OCI-LY7 (cell line): Measurements from ENCODE around the gene BAIAP2L2.

ENCODE experiments used
- EZH2phosphoT487 ChIP-seq: fragments of 200-600 bp; sonication (generic); IDR thresholded peaks from 2 replicates; pipeline ENCODE4 v1.6.1; 2018; ENCODE audit warnings: low read depth, borderline replicate concordance, mild to moderate bottlenecking, mixed run types, antibody characterized with exemption, low read length, moderate library complexity, mixed read lengths
- TF ChIP-seq, protein P1 (sequence below): fragments of 200-600 bp; sonication (generic); conservative IDR thresholded peaks from 2 replicates; pipeline ENCODE4 v1.5.1; 2014; ENCODE audit warnings: mild to moderate bottlenecking, antibody characterized with exemption, low read length, moderate library complexity, mixed read lengths

DNA sequence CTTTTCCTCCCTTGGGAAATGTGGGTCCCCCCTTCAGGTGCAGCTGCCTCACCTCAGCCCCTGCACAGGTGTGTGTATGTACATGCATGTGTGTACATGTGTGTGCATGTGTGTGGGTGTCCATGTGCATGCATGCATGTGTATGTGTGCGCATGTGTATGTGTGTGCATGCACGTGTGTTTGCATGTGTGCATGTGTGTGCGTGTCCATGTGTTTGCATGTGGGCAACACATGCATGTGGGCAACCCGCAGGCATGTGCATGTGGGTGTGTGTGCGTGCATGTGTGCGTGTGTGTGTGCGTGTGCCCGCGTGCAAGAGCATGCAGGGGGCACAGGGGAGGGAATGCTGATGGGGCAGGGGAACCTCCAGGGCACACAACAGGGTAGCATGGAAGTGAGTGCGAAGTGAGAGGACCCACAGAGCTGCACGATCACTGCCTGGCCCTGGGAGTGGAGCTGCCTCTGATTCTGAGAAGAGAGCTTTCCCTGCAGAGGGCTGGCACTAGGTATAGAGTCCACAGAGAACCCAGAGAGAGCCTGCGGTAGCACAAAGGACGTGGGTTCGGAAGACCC is 14.6 kb upstream of the BAIAP2L2 start:
- TF ChIP-seq, protein P1, sequence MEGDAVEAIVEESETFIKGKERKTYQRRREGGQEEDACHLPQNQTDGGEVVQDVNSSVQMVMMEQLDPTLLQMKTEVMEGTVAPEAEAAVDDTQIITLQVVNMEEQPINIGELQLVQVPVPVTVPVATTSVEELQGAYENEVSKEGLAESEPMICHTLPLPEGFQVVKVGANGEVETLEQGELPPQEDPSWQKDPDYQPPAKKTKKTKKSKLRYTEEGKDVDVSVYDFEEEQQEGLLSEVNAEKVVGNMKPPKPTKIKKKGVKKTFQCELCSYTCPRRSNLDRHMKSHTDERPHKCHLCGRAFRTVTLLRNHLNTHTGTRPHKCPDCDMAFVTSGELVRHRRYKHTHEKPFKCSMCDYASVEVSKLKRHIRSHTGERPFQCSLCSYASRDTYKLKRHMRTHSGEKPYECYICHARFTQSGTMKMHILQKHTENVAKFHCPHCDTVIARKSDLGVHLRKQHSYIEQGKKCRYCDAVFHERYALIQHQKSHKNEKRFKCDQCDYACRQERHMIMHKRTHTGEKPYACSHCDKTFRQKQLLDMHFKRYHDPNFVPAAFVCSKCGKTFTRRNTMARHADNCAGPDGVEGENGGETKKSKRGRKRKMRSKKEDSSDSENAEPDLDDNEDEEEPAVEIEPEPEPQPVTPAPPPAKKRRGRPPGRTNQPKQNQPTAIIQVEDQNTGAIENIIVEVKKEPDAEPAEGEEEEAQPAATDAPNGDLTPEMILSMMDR, result no peak
- TF ChIP-seq EZH2phosphoT487, result no peak
